Measurements from ENCODE around the gene RASSF7.

Gene RASSF7

GRCh38 chr11:529728-530411, 30.9 kb upstream of the RASSF7 start:
- no peak for DNase-seq (ENCODE audit: low read depth)
- no peak for TF ChIP-seq CTCF (conservative IDR thresholded peaks at IDR 0.05; ENCODE audit: low read depth, low read length)
- no peak overlapping the region for H3K4me3 ChIP-seq (ENCODE audit: low read depth, low read length)

DNA sequence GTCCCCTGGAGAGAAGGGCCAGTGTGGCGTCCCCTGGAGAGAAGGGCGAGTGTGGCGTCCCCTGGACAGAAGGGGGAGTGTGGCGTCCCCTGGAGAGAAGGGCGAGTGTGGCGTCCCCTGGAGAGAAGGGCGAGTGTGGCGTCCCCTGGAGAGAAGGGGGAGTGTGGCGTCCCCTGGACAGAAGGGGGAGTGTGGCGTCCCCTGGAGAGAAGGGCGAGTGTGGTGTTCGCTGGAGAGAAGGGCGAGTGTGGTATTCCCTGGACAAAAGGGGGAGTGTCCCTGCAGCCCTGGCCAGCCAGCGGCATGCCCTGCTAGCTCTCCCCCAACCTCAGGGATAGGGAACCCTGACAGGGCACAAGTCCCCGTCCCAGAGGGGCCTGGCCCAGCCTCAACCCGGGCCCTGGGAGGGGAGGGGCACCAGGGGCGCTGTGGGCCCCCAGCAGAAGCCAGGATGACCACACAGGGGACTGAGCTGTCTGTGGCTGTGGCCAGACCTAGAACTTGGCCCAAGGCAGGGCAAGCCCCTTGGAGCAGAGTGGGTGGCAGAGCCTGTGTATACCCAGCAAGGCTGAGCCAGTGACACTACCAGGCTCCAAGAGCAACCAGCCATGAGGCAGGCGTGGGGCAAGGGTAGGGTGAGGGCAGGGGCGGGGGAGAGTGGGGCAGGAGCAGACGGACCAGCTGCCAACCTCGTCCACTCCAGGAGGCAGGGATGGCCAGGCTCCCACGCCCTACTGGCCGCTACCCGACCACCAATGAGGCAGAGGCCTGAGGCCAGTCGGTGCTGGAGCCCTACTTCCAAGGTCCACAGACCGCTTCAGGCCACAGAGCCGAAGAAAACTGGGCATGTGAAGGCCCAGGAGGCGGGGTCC, 29.6 kb upstream of the RASSF7 start:
- DNase-seq (ENCODE audit: low read depth), result no peak
- no peak overlapping the region for H3K4me3 ChIP-seq (ENCODE audit: low read depth, low read length)
- TF ChIP-seq CTCF (conservative IDR thresholded peaks at IDR 0.05; ENCODE audit: low read depth, low read length), result no peak

- no peak overlapping the region for H3K4me3 ChIP-seq (ENCODE audit: low read depth, low read length)
- no peak for DNase-seq (ENCODE audit: low read depth)
- TF ChIP-seq CTCF (conservative IDR thresholded peaks at IDR 0.05; ENCODE audit: low read depth, low read length), result no peak
Observed at GRCh38 chr11:531919-532526, 28.7 kb upstream of the RASSF7 start.

- no peak for DNase-seq (ENCODE audit: low read depth)
Observed at GRCh38 chr11:532527-532985, 28.2 kb upstream of the RASSF7 start.

GRCh38 chr11:532986-533585, 27.7 kb upstream of the RASSF7 start:
- TF ChIP-seq CTCF (conservative IDR thresholded peaks at IDR 0.05; ENCODE audit: low read depth, low read length), result no peak
- H3K4me3 ChIP-seq (ENCODE audit: low read depth, low read length), result no peak overlapping the region
- no peak for DNase-seq (ENCODE audit: low read depth)

More at GRCh38 chr11:532527-532985, 28.2 kb upstream of the RASSF7 start:
- no peak overlapping the region for H3K4me3 ChIP-seq (ENCODE audit: low read depth, low read length)
- no peak for TF ChIP-seq CTCF (conservative IDR thresholded peaks at IDR 0.05; ENCODE audit: low read depth, low read length)

GRCh38 chr11:533586-534395, 27.0 kb upstream of the RASSF7 start:
- no peak for TF ChIP-seq CTCF (conservative IDR thresholded peaks at IDR 0.05; ENCODE audit: low read depth, low read length)
- no peak for DNase-seq (ENCODE audit: low read depth)
- H3K4me3 ChIP-seq (ENCODE audit: low read depth, low read length), result peak overlapping the region; percentile 72
